HG02798 (cell line): ENCODE measurements around the gene BBX.

ENCODE experiments used
- ATAC-seq: cut with Tn5 transposase; IDR thresholded peaks from one replicate; pipeline ENCODE4 v1.9.1; 2021; ENCODE audit warnings: mild to moderate bottlenecking; ENCODE audit not compliant: unreplicated experiment, poor library complexity

BBX gene

DNA sequence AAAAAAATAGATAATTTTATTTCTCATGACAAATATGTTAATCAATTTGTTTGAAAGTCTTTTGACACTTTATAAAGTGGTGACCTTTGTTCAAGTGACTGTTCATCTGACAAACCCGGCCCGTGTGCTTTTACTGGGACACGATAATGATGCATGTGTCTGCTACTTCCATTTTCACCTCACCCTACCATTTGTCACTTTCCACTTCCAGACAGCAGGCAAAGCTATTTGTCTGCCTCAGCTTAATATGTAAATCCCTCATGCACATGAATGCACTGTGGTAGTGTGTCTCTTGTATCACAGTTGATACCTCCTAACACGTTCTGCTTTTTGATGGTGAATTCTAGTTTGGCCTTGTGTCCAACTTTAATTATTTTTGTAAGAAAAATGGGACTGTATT is 204.3 kb downstream of the BBX start:
- ATAC-seq: no peak

GRCh38 chr3:107729686-107730085 is 206.9 kb downstream of the BBX start:
- ATAC-seq: no peak

GRCh38 chr3:107734317-107734716 is 211.6 kb downstream of the BBX start:
- no peak for ATAC-seq

GRCh38 chr3:107737914-107738313 is 215.2 kb downstream of the BBX start:
- ATAC-seq: no peak

- no peak for ATAC-seq
Measured at GRCh38 chr3:107738486-107739183, 215.9 kb downstream of the BBX start.

DNA sequence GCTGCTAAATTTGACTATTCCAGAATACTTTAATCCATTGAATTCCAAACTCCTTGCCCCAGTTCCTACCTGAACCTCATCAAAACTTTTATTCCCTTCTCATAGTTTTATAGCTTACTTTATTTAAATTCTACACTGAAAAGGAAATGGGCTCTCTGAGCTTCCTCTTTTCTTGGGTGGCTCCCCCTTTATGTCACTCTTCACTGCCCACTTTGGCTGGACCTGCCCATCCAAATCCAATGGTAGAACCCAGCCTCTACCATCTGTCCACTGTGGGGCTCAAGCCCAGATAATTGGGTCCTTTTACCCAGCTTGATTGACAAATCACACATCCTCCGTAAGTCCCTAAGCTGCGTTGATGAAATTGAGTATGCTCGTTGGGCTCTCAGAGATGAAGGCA is 216.5 kb downstream of the BBX start:
- no peak for ATAC-seq

DNA sequence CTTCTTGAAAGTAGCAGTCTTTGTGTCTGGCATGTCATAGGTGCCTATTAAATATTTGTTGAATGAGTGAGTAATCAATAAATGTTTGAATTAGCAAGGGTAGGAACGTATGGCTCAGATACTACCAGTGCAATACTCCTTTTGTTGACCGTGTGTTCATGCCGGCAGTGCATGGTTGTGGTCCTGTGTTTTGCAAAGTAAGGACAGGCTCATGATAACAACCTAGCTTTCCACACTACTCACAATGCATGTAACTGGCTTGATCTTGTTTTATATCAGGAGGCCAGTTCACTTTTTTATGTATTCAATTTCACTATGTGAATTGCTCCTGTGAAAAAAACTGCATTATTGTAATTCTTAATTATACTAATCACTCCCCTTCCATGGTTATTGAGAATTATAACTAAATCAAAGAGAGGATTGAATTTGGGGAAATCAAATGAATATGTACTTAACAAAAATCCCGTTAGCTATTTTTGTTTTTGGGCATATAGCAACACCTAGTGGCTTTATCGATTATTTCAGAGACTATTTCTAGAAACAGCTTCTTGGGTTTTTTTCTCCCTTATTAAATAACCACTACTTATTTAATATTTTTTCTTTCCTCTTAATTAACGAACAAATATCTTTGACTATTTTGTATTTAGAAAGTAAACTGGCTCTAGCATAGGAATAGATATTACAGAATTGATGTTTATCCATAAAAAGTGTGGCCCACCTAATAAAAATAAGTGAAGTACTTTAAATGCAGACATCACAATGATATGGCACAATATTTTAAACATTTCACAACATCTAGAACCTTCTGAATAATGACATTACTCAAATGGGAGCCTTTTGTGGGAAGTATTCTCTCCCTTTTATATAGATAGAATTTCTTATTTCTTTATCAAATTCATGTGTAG is 218.5 kb downstream of the BBX start:
- ATAC-seq: no peak

- ATAC-seq: no peak
Measured at GRCh38 chr3:107745354-107745753, 222.6 kb downstream of the BBX start.

DNA sequence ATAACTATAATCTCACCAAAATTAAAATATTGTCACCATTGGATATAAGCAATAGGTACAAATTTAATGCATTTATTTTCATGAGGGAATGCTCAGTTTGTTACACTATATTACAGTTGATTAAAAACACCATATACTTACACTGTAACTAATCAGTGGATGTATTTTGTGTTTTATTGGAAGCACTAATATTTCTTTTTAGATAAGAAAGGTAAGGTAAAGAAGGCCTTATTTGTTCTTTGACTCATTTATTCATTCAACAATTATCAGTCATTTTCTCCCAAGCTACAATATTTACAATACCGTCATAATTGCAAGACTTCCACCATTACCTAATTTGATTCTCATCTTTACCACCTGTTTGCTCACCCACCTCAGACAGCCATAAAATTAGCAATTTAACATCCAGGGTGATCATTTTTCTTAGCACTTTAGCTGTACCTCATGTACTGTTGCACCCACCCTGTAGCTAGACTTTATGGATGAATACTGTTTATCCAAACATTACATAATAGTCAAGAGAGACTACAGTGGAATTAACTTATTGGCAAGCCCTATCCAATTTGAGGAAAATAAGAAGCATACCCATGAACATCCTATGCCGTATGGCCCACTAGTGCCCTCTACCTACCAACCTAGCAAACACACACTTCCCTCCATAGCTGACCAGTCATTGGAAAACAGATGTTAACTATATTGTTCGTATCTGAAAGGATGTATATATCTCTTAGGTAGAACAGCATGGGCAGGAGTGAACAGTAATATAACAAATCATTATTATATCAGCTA is 229.6 kb downstream of the BBX start:
- peak; percentile 32 for ATAC-seq

- peak; percentile 39 for ATAC-seq
Measured at GRCh38 chr3:107753494-107753893, 230.7 kb downstream of the BBX start.

GRCh38 chr3:107753976-107754375 is 231.2 kb downstream of the BBX start:
- ATAC-seq: no peak

DNA sequence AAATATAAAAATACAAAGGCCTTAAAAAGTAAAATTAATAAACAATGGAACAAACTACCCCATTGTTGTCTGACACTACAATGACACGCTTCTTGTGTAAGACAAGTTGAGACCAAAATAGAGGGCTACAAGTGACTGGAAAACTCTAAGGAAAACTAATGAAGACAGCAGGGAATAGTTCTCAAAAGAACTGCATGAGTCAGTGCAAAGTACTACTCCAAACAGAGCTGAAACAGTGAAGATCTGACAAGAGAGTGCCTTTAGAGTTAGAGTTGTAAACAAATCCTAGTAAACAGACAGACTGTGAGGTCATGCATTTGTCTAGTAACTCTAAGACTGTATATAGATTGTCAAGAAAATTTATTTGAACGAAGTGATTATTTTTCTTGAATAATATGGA is 233.9 kb downstream of the BBX start:
- ATAC-seq: no peak

DNA sequence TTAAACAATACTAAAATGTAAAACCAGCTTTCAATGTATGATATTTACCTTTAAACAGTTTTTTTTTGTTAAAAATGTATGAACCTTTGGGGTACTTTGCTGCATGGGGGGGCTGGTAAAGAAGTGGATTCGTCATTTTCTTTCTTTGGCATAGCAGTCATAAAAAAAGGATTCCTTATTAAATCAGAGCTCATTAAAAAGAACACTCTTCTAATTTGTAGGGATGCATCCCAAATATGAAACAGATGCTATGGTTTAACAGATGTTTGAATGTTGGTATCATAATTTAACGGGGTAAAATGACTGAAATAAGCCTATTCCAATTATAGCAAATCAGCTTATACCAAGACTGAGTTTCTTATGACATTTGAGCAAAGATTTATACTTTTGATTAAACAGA is 234.4 kb downstream of the BBX start:
- ATAC-seq: no peak

DNA sequence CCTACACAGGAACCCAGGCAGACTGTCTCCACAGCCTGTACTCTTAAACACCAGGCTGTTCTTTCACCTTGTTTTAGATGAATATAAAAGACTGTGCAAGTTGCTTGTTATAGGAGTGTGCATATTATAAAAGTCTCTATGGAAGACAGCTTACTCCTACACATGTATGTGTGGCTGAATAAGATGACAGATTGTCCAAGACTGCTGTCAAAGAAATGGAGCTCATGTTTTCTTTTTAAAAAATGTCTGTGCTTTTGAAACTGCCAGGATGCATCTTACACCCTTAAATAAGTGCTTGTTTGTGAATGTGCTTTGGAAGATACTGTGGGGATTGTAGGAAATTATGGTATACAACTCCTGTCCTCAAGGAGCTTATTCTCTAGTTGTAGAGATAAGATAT is 237.4 kb downstream of the BBX start:
- no peak for ATAC-seq

DNA sequence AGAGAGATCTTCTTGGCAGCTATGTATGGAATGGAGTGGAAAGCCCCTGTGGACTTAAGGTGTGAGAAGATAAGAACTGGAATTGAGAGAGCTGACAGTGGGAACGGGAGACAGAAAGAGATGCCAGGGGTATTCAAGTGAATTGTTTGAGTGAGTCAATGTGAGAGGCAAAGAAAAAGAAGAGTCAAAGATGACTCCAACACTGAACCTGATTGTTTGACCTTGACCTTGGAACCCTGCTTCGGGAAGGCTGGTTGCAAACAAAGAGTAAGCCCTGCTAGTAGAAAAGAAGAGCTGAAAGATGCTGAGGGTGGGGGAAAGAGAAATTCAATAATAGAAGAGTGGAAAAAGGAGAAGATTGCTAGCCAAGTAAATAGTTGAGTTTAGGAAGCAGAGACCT is 238.6 kb downstream of the BBX start:
- no peak for ATAC-seq

- no peak for ATAC-seq
Measured at GRCh38 chr3:107765524-107765923, 242.8 kb downstream of the BBX start.

DNA sequence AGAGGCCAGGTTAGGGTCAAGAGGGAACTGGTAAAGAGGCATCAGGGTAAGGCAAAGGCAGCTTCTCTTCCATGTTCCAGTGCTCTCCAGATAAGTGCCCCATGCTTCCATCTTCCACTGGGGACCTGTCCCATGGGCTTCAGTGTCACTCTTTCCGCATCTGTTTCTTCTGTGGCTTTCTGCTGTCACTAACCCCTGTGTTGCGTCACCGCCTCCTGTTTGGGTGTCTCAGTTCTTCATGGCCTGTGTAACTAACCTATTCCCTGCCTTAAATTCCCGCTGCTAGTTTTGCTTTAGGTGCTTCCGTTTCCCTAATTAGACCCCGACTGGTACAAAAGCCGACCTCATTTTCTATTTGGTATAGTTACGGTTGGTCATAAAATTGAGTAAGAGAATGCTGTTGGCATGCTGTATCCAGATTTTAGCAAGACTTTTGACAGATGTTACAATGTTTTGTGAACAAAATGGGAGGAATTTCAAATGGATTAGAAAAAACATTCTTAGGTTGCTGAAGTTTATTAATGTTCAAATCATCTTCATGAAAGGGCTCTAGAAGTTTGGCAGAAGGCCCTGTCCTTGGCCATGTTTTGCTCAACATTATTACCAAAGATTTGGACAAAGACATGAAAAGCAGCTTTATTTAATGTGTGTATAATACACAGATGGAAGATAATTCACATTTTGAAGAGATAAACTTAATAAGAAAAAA is 245.3 kb downstream of the BBX start:
- ATAC-seq: no peak

GRCh38 chr3:107769882-107770281 is 247.1 kb downstream of the BBX start:
- ATAC-seq: no peak

DNA sequence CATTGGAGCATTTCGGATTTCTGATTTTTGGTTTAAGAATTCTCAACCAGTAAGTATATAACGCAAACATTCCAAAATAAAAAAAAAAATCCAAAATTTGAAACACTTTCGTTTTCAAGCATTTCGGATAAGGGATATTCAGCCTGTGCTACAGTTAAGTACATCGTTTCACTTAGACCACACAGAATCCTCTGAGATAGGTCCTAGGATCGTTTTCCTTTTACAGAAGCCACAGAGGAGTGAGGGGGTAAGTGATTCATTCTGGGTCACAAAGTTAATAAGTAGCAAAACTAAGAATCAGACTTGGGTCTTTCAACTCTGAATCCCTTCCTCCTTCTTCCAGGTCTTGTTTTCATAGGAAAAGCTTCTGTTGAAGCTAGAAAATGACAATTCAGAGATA is 249.3 kb downstream of the BBX start:
- ATAC-seq: no peak

DNA sequence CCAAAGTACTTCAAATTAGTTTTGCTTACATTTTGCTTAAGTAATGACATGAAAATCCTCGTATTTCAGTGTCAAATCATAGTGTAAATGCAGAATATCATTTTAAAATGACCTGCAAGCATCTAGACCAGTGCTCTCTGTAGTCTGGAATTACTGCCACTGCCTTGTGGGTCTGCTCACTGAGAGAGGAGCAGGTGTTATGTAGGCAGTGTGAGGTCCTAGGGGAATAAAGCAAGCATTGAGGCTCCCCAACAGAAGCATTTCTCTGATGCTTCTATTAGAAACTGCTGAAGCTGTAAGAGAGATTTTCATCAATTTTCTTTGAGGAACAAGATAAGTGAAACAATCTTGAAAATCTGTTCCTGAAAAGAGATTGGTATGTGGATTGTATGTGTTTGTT is 253.2 kb downstream of the BBX start:
- ATAC-seq: no peak
